ENCODE results near the gene MAPKAP1. TPM values are rescaled to one million over a fixed set of nuclear protein-coding genes. Genes with fewer than 3 reads are reported as not detected.
A peak's percentile ranks its signal among the peaks of the same experiment; 100 is the strongest.

The MAPKAP1 gene
- total RNA-seq, 4 donors from 2014 or later = 76.5 to 141 (median 87.5) TPM

- Histone ChIP-seq H3K27ac (peak overlapping the region in 3 of 4 donors; percentile 11 to 28 (median 20)), H3K27me3 (no peaks in the 10 kb centered on the region), H3K36me3 (peaks cover 0 to 4% of the 10 kb centered on the region in 2 donors), H3K9me3 (no peaks in the 10 kb centered on the region), H3K4me1 (peaks cover 4 to 68% (median 4%) of the 10 kb centered on the region in 3 donors), H3K4me3 (no peak overlapping the region)
- peak in 1 of 4 experiments; percentile 22 for TF ChIP-seq CTCF (IDR thresholded peaks at IDR 0.05)
- TF ChIP-seq EP300 (IDR thresholded peaks at IDR 0.05) = no peak
- peak; percentile 52 for TF ChIP-seq POLR2AphosphoS5 (IDR thresholded peaks at IDR 0.05)
- peak; percentile 61 for ATAC-seq
- WGBS, 2 donors (ENCODE audit: low coverage in 1 of 2) = 17 to 25% methylated on average over 5 of the region's 5 CpGs
Observed at GRCh38 chr9:125509476-125509875, 197.5 kb downstream of the MAPKAP1 start.

- ATAC-seq = no peak
- 95 to 100% methylated on average over 2 of the region's 2 CpGs for whole genome bisulfite sequencing, 2 donors (ENCODE audit: low coverage in 1 of 2)
- Histone ChIP-seq H3K27ac (no peak overlapping the region), H3K27me3 (no peaks in the 10 kb centered on the region), H3K4me1 (peaks cover 4 to 56% (median 4%) of the 10 kb centered on the region in 3 donors), H3K4me3 (no peak overlapping the region), H3K9me3 (no peaks in the 10 kb centered on the region), H3K36me3 (peaks cover 0 to 4% of the 10 kb centered on the region in 2 donors)
- no peak for TF ChIP-seq EP300 (IDR thresholded peaks at IDR 0.05)
- no peak for TF ChIP-seq POLR2AphosphoS5 (IDR thresholded peaks at IDR 0.05)
- no peak for TF ChIP-seq POLR2A (IDR thresholded peaks at IDR 0.05)
- no peak for TF ChIP-seq CTCF (IDR thresholded peaks at IDR 0.05)
Observed at GRCh38 chr9:125508249-125508648, 198.8 kb downstream of the MAPKAP1 start.

DNA sequence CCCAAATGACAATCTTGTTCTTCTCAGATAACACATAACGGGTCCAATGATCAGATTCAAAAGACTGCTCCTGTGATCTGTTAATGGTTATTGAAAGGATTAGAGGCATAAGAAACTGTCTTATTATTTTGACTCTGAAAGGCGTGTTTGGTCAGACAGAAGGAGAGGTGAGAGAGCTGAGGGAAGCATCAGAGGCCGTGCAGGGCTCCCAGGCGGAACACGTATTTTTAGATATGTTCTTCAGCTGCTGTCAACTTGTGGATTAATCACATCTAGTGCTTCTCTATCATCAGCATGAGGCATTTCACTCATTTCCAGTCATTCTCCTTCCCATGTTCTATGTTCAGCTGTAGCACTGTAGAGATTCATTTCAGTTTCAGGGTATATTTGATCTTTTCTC lies 199.8 kb downstream of the MAPKAP1 start:
- Histone ChIP-seq H3K4me3 (no peak overlapping the region), H3K27ac (no peak overlapping the region), H3K27me3 (no peaks in the 10 kb centered on the region), H3K4me1 (peaks cover 4 to 46% (median 4%) of the 10 kb centered on the region in 3 donors), H3K36me3 (peaks cover 0 to 4% of the 10 kb centered on the region in 2 donors), H3K9me3 (no peaks in the 10 kb centered on the region)
- no peak for TF ChIP-seq POLR2A (IDR thresholded peaks at IDR 0.05)
- TF ChIP-seq EP300 (IDR thresholded peaks at IDR 0.05) = no peak
- no peak for TF ChIP-seq CTCF (IDR thresholded peaks at IDR 0.05)
- TF ChIP-seq POLR2AphosphoS5 (IDR thresholded peaks at IDR 0.05) = no peak
- no peak for ATAC-seq
- WGBS, 2 donors (ENCODE audit: low coverage in 1 of 2) = 87 to 91% methylated on average over 5 of the region's 5 CpGs

DNA sequence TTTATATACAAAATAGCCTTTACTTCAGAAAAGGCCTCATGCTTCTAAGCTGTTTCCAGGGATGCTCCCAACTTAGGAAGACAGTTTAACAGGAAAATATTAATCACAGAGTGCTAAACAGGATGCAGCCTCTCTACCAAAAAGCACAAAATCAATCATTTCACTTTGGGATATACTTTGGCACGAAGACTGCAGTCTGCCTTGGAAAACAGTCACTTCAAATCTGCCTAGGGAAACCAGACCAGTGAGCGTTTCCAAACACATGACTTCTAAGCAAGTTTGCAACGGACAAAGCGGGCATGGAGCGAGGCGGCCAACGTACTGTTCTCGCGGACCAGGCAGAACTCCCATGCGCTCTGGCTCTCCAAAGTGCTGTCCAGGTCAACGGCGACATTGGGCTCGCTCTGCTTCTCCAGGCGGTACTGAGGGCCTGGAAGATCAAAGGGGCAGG lies 201.0 kb downstream of the MAPKAP1 start:
- Histone ChIP-seq H3K27ac (peak overlapping the region in 3 of 4 donors; percentile 34 to 61 (median 56)), H3K4me3 (no peak overlapping the region), H3K9me3 (no peaks in the 10 kb centered on the region), H3K27me3 (no peaks in the 10 kb centered on the region), H3K4me1 (peaks cover 4 to 34% (median 4%) of the 10 kb centered on the region in 3 donors), H3K36me3 (peaks cover 0 to 4% of the 10 kb centered on the region in 2 donors)
- no peak for ATAC-seq
- TF ChIP-seq POLR2A (IDR thresholded peaks at IDR 0.05) (no peak), POLR2AphosphoS5 (IDR thresholded peaks at IDR 0.05) (peak; percentile 29)
- WGBS, 2 donors (ENCODE audit: low coverage in 1 of 2) = 17 to 68% methylated on average over 6 to 12 of the region's 14 CpGs

DNA sequence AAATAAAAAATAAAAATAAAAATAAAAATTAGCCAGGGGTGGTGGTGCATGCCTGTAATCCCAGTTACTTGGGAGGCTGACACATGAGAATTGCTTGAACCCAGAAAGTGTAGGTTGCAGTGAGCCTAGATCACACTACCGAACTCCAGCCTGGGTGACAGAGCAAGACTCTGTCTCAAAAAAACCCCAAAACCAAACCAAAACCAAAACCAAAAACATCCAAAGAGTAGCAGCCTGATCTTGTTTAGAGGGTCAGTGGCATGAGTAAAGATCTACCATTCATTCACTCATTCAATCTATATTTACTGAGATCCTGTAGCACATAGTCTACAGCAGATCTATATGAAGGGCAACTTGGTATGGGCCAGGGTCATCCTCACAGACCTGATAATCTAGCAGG lies 202.4 kb downstream of the MAPKAP1 start:
- Histone ChIP-seq H3K9me3 (no peaks in the 10 kb centered on the region), H3K27ac (no peak overlapping the region), H3K4me1 (peaks cover under 1 to 20% (median 2%) of the 10 kb centered on the region in 3 donors), H3K27me3 (no peaks in the 10 kb centered on the region), H3K4me3 (no peak overlapping the region), H3K36me3 (peaks cover 0 to 4% of the 10 kb centered on the region in 2 donors)
- ATAC-seq = no peak
- TF ChIP-seq POLR2AphosphoS5 (IDR thresholded peaks at IDR 0.05) = no peak
- TF ChIP-seq POLR2A (IDR thresholded peaks at IDR 0.05) = no peak
- TF ChIP-seq EP300 (IDR thresholded peaks at IDR 0.05) = no peak
- TF ChIP-seq CTCF (IDR thresholded peaks at IDR 0.05) = no peak
- 90 to 100% methylated on average over 1 of the region's 1 CpG for WGBS, 2 donors (ENCODE audit: low coverage in 1 of 2)

All from gastroesophageal sphincter (tissue), 4 donors.